Upper lobe of left lung (tissue), 4 donors: ENCODE results near the gene MYO9A.

ENCODE experiments used
- POLR2A ChIP-seq, 4 donors: fragments of 450-650 bp; IDR thresholded peaks; one replicate each; pipeline ENCODE4 v1.5.1; 2016 to 2017; ENCODE audit warnings: antibody characterized with exemption in 4 of 4, mild to moderate bottlenecking in 2 of 4
- POLR2AphosphoS5 ChIP-seq, 2 donors: sonication (generic); formaldehyde crosslinking; IDR thresholded peaks; one replicate each; pipeline ENCODE4 v1.5.1; 2017; ENCODE audit warnings: antibody characterized with exemption in 2 of 2
- TF ChIP-seq, protein P1 (sequence below), 6 experiments: fragments of 450-650 bp in 4 of 6; fragments of 200-600 bp in 2 of 6; sonication (generic) in 2 of 6; IDR thresholded peaks; one replicate each; pipeline ENCODE4 v1.5.1; 2016 to 2019; ENCODE audit warnings: antibody characterized with exemption in 6 of 6

DNA sequence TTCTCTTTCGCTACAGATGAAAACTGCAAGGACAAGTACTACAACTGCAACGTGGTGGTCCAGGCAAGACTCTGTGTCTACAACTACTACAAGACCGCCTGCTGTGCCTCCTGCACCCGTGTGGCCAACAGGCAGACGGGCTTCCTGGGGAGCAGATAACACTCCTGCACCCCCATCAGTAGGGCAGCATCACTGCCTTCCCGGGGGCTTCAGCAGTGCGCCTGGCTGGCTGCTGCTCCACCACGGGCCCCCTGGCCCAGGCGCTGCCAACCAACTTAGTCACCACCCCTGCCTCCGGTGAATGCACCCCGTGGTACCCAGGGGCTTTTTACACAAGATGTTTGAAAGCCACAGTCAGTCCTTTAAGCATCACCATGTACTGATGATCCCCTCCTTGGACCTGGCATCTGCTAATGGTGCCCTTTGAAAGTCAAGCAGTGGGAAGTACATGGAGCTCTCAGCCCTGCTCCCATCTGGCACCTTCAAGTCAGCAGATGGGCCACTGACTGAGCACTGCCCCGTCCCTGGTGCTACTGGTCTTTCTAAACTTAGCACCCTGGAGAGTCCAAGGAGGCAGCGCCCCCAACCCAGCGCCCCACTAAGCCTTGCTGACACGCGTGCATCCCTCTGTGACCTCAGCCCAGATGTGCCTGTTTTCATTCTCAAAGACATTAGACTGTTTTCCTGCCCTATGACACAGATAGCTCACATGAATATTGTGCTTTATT, 340.6 kb downstream of the MYO9A start:
- TF ChIP-seq, protein P1, sequence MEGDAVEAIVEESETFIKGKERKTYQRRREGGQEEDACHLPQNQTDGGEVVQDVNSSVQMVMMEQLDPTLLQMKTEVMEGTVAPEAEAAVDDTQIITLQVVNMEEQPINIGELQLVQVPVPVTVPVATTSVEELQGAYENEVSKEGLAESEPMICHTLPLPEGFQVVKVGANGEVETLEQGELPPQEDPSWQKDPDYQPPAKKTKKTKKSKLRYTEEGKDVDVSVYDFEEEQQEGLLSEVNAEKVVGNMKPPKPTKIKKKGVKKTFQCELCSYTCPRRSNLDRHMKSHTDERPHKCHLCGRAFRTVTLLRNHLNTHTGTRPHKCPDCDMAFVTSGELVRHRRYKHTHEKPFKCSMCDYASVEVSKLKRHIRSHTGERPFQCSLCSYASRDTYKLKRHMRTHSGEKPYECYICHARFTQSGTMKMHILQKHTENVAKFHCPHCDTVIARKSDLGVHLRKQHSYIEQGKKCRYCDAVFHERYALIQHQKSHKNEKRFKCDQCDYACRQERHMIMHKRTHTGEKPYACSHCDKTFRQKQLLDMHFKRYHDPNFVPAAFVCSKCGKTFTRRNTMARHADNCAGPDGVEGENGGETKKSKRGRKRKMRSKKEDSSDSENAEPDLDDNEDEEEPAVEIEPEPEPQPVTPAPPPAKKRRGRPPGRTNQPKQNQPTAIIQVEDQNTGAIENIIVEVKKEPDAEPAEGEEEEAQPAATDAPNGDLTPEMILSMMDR (IDR thresholded peaks at IDR 0.05), result no peak
- TF ChIP-seq POLR2A (IDR thresholded peaks at IDR 0.05) (no peak), POLR2AphosphoS5 (IDR thresholded peaks at IDR 0.05) (no peak)
